A549 (cell line): ENCODE results near the gene BCAT1.

ENCODE experiments used
- BHLHE40 ChIP-seq: IDR thresholded peaks from 2 replicates; pipeline ENCODE4 v1.6.1; 2012; ENCODE audit warnings: low read depth, low read length, inconsistent platforms
- CHD4 ChIP-seq: fragments of 200-600 bp; sonication (generic); IDR thresholded peaks from 2 replicates; pipeline ENCODE4 v1.6.1; 2016; ENCODE audit warnings: antibody characterized with exemption, mild to moderate bottlenecking, borderline replicate concordance
- FOSB ChIP-seq: fragments of 250-450 bp; sonication (Bioruptor Pico); IDR thresholded peaks from 2 replicates; pipeline ENCODE4 v1.5.0; 2020; ENCODE audit warnings: mild to moderate bottlenecking, moderate library complexity
- POLR2A ChIP-seq: IDR thresholded peaks from 2 replicates; pipeline ENCODE4 v1.6.1; 2012; ENCODE audit warnings: mild to moderate bottlenecking, low read length
- SREBF2 ChIP-seq: fragments of 450-650 bp; IDR thresholded peaks from 2 replicates; pipeline ENCODE4 v1.6.1; 2014; ENCODE audit warnings: mild to moderate bottlenecking, moderate library complexity
- TF ChIP-seq, protein P1 (sequence below): fragments of >200 bp; sonication (Bioruptor Twin); formaldehyde crosslinking; IDR thresholded peaks from 3 replicates; pipeline ENCODE4 v1.5.1; 2016
- TF ChIP-seq, protein P2 (sequence below): fragments of 450-650 bp; IDR thresholded peaks from 2 replicates; pipeline ENCODE4 v1.6.1; 2014; ENCODE audit warnings: antibody characterized with exemption

DNA sequence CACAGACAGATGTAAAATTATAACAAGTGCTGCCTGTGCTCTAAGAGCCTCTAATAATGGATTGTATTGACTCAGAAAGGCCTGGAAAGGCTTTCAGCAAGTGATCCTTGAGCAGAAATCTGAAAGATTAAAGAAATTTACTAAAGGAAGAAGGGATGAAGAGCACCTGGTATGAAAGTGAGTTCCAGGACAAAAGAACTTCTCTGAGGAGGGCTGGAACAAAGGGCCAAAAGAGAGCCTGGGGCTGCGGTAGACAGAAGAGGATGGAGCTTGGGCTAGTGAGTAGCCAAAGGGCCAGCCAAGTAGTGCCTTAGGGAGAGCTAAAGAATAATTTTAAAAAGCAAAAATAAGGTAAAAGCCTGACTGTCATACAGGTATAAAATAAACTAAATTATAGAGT, 44.0 kb downstream of the BCAT1 start:
- TF ChIP-seq, protein P1, sequence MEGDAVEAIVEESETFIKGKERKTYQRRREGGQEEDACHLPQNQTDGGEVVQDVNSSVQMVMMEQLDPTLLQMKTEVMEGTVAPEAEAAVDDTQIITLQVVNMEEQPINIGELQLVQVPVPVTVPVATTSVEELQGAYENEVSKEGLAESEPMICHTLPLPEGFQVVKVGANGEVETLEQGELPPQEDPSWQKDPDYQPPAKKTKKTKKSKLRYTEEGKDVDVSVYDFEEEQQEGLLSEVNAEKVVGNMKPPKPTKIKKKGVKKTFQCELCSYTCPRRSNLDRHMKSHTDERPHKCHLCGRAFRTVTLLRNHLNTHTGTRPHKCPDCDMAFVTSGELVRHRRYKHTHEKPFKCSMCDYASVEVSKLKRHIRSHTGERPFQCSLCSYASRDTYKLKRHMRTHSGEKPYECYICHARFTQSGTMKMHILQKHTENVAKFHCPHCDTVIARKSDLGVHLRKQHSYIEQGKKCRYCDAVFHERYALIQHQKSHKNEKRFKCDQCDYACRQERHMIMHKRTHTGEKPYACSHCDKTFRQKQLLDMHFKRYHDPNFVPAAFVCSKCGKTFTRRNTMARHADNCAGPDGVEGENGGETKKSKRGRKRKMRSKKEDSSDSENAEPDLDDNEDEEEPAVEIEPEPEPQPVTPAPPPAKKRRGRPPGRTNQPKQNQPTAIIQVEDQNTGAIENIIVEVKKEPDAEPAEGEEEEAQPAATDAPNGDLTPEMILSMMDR: no peak
- no peak for TF ChIP-seq BHLHE40
- no peak for TF ChIP-seq POLR2A
- no peak for TF ChIP-seq SREBF2
- TF ChIP-seq, protein P2, sequence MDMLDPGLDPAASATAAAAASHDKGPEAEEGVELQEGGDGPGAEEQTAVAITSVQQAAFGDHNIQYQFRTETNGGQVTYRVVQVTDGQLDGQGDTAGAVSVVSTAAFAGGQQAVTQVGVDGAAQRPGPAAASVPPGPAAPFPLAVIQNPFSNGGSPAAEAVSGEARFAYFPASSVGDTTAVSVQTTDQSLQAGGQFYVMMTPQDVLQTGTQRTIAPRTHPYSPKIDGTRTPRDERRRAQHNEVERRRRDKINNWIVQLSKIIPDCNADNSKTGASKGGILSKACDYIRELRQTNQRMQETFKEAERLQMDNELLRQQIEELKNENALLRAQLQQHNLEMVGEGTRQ: no peak
- TF ChIP-seq FOSB (CRISPR knock-in tag): no peak
- no peak for TF ChIP-seq CHD4
